GM12878 (cell line): ENCODE results near the gene CAMK4.

Experiments
- BRCA1 ChIP-seq: IDR thresholded peaks from 2 replicates; pipeline ENCODE4 v1.6.1; 2011; ENCODE audit warnings: low read depth, low read length, improper control_type of control experiment
- CEBPB ChIP-seq, 2 experiments: fragments of 150-350 bp in 1 of 2; IDR thresholded peaks; 2 replicates each; pipeline ENCODE4 v1.6.1; 2012 to 2014; ENCODE audit warnings: low read depth in 2 of 2, low read length in 2 of 2, borderline replicate concordance in 1 of 2, inconsistent platforms in 1 of 2
- MEF2A ChIP-seq: IDR thresholded peaks from 2 replicates; pipeline ENCODE4 v1.6.1; 2011; ENCODE audit warnings: low read depth, mild to moderate bottlenecking, low read length, moderate library complexity; ENCODE audit not compliant: insufficient read depth
- MLLT1 ChIP-seq: fragments of 450-650 bp; IDR thresholded peaks from 2 replicates; pipeline ENCODE4 v1.6.1; 2016; ENCODE audit warnings: mild to moderate bottlenecking
- MXI1 ChIP-seq: fragments of 150-350 bp; IDR thresholded peaks from 2 replicates; pipeline ENCODE4 v1.6.1; 2011; ENCODE audit warnings: low read depth, mild to moderate bottlenecking, inconsistent platforms, low read length, improper control_type of control experiment
- POLR2A ChIP-seq: IDR thresholded peaks from 2 replicates; pipeline ENCODE4 v1.6.1; 2011; ENCODE audit warnings: low read depth, mild to moderate bottlenecking, low read length
- SPI1 ChIP-seq: IDR thresholded peaks from 2 replicates; pipeline ENCODE4 v1.6.1; 2011; ENCODE audit warnings: low read depth, mild to moderate bottlenecking, low read length, moderate library complexity, borderline replicate concordance; ENCODE audit not compliant: insufficient read depth
- TF ChIP-seq, protein P1 (sequence below), 3 experiments: IDR thresholded peaks in 2 of 3; conservative IDR thresholded peaks in 1 of 3; 2 replicates each; pipeline ENCODE4 v1.5.1; 2011; ENCODE audit warnings: low read depth in 3 of 3, low read length in 3 of 3, mild to moderate bottlenecking in 3 of 3, control low read depth in 2 of 3, moderate library complexity in 2 of 3, inconsistent platforms in 1 of 3, mixed read lengths in 1 of 3; ENCODE audit not compliant: control insufficient read depth in 2 of 3, insufficient read depth in 1 of 3; ENCODE audit errors: extremely low read depth in 1 of 3
- TF ChIP-seq, protein P2 (sequence below): IDR thresholded peaks from 2 replicates; pipeline ENCODE4 v1.6.1; 2011; ENCODE audit warnings: low read depth, low read length, improper control_type of control experiment, borderline replicate concordance

DNA sequence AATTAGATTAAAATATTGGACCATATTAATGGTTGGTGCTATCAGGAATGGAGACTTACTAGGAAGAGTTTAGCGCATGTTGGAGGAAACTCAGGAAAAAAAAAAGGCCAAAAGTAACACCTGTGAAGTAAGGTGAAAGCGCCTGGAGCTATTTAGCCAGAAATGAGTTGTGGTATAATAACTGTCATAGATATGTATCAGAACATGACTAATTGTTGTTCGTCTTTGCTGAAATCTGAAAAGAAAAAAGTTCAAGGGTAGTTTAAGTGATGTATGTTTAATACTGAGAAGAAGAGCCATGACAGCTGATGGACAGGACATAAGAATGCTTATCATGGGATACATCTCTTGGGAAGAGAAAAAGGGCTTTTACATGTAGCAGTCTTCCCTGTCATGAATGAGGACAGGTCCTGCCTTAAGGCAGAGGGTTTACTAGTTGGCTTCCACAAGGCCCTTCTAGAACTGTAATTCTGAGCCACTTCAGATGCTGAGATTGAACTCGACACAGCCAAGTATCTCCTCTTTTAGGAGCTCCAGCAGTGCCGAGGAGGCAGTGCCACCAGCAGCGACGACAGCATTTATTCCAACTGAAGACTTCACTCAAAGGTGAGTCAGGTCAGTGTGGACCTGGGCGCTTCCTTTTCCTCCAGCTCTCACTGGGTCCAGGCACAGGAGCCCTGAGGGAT is 940 bp upstream of the CAMK4 start:
- TF ChIP-seq BRCA1 (no peak), MLLT1 (no peak), SPI1 (no peak), POLR2A (no peak), MEF2A (no peak), MXI1 (no peak), CEBPB (IDR thresholded peaks at IDR 0.05; ENCODE audit: borderline replicate concordance in 1 of 2, low read depth in 2 of 2, low read length in 2 of 2) (no peak)
- TF ChIP-seq, protein P1, sequence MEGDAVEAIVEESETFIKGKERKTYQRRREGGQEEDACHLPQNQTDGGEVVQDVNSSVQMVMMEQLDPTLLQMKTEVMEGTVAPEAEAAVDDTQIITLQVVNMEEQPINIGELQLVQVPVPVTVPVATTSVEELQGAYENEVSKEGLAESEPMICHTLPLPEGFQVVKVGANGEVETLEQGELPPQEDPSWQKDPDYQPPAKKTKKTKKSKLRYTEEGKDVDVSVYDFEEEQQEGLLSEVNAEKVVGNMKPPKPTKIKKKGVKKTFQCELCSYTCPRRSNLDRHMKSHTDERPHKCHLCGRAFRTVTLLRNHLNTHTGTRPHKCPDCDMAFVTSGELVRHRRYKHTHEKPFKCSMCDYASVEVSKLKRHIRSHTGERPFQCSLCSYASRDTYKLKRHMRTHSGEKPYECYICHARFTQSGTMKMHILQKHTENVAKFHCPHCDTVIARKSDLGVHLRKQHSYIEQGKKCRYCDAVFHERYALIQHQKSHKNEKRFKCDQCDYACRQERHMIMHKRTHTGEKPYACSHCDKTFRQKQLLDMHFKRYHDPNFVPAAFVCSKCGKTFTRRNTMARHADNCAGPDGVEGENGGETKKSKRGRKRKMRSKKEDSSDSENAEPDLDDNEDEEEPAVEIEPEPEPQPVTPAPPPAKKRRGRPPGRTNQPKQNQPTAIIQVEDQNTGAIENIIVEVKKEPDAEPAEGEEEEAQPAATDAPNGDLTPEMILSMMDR (IDR thresholded peaks at IDR 0.05 in 2 of 3, conservative IDR thresholded peaks at IDR 0.05 in 1 of 3; ENCODE audit: control insufficient read depth in 2 of 3, extremely low read depth in 1 of 3, insufficient read depth in 1 of 3, low read depth in 3 of 3, low read length in 3 of 3), result no peak
- TF ChIP-seq, protein P2, sequence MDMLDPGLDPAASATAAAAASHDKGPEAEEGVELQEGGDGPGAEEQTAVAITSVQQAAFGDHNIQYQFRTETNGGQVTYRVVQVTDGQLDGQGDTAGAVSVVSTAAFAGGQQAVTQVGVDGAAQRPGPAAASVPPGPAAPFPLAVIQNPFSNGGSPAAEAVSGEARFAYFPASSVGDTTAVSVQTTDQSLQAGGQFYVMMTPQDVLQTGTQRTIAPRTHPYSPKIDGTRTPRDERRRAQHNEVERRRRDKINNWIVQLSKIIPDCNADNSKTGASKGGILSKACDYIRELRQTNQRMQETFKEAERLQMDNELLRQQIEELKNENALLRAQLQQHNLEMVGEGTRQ, result no peak
